PC-9 (cell line): ENCODE measurements around the gene PLK5. TPM values are rescaled to one million over a fixed set of nuclear protein-coding genes. Genes with fewer than 3 reads are reported as not detected.
A peak's percentile ranks its signal among the peaks of the same experiment; 100 is the strongest.

Experiments
- BruUV-seq: library from RNA; stranded (reverse); fragments of 400-500 nt; replicated peaks from 2 replicates; lab custom pipeline; 2021; lab: Mats Ljungman, UMichigan
- CTCF ChIA-PET: fragments of 300-600 bp; sonication (Branson Sonifier 250); formaldehyde crosslinking; loops from one replicate; lab custom pipeline; 2022; ENCODE audit warnings: antibody characterized with exemption; lab: Charles Lee
- POLR2A ChIA-PET: fragments of 300-600 bp; sonication (Branson Sonifier 250); formaldehyde crosslinking; loops from one replicate; lab custom pipeline; 2022; ENCODE audit warnings: antibody characterized with exemption; ENCODE audit not compliant: unreplicated experiment; lab: Charles Lee
- DNase-seq, 2 experiments: peaks; one replicate each; pipeline versions ENCODE4 v3.0.0 to v3.0.0-alpha.2; 2015 to 2022; ENCODE audit warnings: mixed read lengths in 1 of 2
- H2AFZ ChIP-seq: fragments of 200-600 bp; sonication (generic); 2 replicates; pipeline ENCODE4 v1.8.1; 2017; ENCODE audit warnings: antibody characterized with exemption
- H3F3A ChIP-seq: fragments of 200-600 bp; sonication (generic); 2 replicates; pipeline ENCODE4 v1.8.1; 2017; ENCODE audit warnings: antibody characterized with exemption, mild to moderate bottlenecking, low read depth; ENCODE audit not compliant: insufficient read depth
- H3K27ac ChIP-seq: fragments of 200-600 bp; sonication (generic); 2 replicates; pipeline ENCODE4 v1.6.1; 2016; ENCODE audit warnings: mixed run types
- H3K27me3 ChIP-seq: fragments of 200-600 bp; sonication (generic); 2 replicates; pipeline ENCODE4 v1.6.1; 2016; ENCODE audit warnings: low read depth, mixed run types; ENCODE audit not compliant: insufficient read depth
- H3K36me3 ChIP-seq: fragments of 200-600 bp; sonication (generic); 2 replicates; pipeline ENCODE4 v1.6.1; 2016; ENCODE audit warnings: low read depth, mixed run types
- H3K4me1 ChIP-seq: fragments of 200-600 bp; sonication (generic); replicated peaks from 2 replicates; pipeline ENCODE4 v1.6.1; 2016; ENCODE audit warnings: mixed run types; ENCODE audit not compliant: insufficient read depth
- H3K4me2 ChIP-seq: fragments of 200-600 bp; sonication (generic); 2 replicates; pipeline ENCODE4 v1.6.1; 2017; ENCODE audit warnings: mixed run types
- H3K4me3 ChIP-seq: fragments of 200-600 bp; sonication (generic); 2 replicates; pipeline ENCODE4 v1.6.1; 2016; ENCODE audit warnings: mixed run types
- H3K79me2 ChIP-seq: fragments of 200-600 bp; sonication (generic); 2 replicates; pipeline ENCODE4 v1.6.1; 2017; ENCODE audit warnings: low read depth, mixed run types
- H3K9me2 ChIP-seq: fragments of 200-600 bp; sonication (generic); 2 replicates; pipeline ENCODE4 v1.8.1; 2017; ENCODE audit warnings: mild to moderate bottlenecking; ENCODE audit not compliant: insufficient read depth
- H3K9me3 ChIP-seq: fragments of 200-600 bp; sonication (generic); 2 replicates; pipeline ENCODE4 v1.8.1; 2016; ENCODE audit warnings: low read depth; ENCODE audit not compliant: insufficient read depth
- H4K20me1 ChIP-seq: fragments of 200-600 bp; sonication (generic); 2 replicates; pipeline ENCODE4 v1.8.1; 2017; ENCODE audit not compliant: insufficient read depth
- EZH2 ChIP-seq: fragments of 200-600 bp; sonication (generic); IDR thresholded peaks from 2 replicates; pipeline ENCODE4 v1.8.0; 2017; ENCODE audit warnings: antibody characterized with exemption, low read depth
- intact Hi-C: fragments of 100-400 bp; cut with micrococcal nuclease; formaldehyde crosslinking; loops from one replicate; pipeline ENCODE4 v1.10.0; 2022; ENCODE audit not compliant: unreplicated experiment
- total RNA-seq: library from RNA; stranded (reverse); gene quantifications from 2 replicates; pipeline ENCODE4 v1.2.3, GENCODE V29; 2021
- TF ChIP-seq, protein P1 (sequence below): fragments of 200-600 bp; sonication (generic); conservative IDR thresholded peaks from 2 replicates; pipeline ENCODE4 v1.6.1; 2017; ENCODE audit warnings: mixed run types, antibody characterized with exemption, mild to moderate bottlenecking, moderate library complexity

PLK5 gene
- total RNA-seq, 1 experiment from 2014 or later: not detected

DNA sequence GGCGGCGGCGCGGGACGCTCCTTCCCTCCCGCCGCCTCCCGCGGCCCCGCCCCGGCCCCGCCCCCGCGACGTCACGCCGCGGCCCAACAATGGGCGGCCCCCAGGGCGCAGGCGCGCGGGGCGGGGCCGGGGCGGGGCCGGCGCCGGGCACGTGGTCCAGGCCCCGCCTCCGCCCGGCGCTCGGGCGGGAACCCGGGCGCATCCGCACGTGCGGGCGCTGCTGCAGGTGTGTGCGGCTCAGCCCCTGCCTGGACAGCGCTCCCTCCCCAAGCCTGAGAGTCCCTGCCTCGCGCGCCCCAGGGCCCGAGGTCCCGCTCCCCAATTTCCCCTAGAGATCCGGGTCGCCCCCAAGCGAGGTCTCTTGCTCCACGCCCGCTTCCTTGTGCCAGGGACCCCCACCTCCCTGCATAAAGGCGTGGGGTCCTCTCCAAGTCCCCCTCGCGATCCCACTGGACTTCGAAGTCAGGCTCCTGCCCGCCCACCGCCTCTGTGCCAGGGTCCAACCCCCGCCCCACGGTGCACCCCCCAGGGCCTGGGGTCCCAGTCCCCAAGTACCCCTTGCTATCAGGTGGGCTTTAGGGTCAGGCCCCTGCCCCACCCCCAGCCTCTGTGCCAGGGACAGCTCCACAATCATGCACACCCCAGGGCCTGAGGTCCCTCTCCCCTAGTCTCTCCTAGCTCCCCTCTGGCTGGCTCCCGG lies 44.6 kb downstream of the PLK5 start, which contains the start of gene MEX3D:
TSS of gene MEX3D (minus strand) at position 6 of the 700 bp plus-strand sequence. CDS start 267 bp downstream, outside the sequence.
- H4K20me1 ChIP-seq: peaks cover 4% of the 10 kb centered on the region; the same call in 1 of the 2 replicates
- H3K36me3 ChIP-seq: no peaks in the 10 kb centered on the region
- 0 out of 2 replicates have a peak, but pooled peaks cover 8% of the 10 kb centered on the region for H3K79me2 ChIP-seq
- H2AFZ ChIP-seq: no peak within 1 kb of the TSS
- ChIA-PET POLR2A (interaction anchor here (0.7 kb wide), 1 partner anchor 77 kb away, joined by 9 read pairs; no protein-coding TSS in a partner anchor), CTCF (no interaction called here)
- peak in 1 of 2 experiments; percentile 73 for DNase-seq
- no peaks in the 10 kb centered on the region for H3K27me3 ChIP-seq
- peak within 1 kb of the TSS; percentile 55; the same call in 1 of the 2 replicates for H3K4me3 ChIP-seq
- H3K9me3 ChIP-seq: no peaks in the 10 kb centered on the region
- intact Hi-C loops: no loop called here
- peaks cover 5% of the 10 kb centered on the region; the same call in 1 of the 2 replicates for H3F3A ChIP-seq
- no TSS peak for BruUV-seq
- H3K4me1 ChIP-seq: peaks cover 4% of the 10 kb centered on the region; the same call in 1 of the 2 replicates
- H3K27ac ChIP-seq: no peak within 1 kb of the TSS
- H3K4me2 ChIP-seq: peak within 1 kb of the TSS; percentile 73
- TF ChIP-seq, protein P1, sequence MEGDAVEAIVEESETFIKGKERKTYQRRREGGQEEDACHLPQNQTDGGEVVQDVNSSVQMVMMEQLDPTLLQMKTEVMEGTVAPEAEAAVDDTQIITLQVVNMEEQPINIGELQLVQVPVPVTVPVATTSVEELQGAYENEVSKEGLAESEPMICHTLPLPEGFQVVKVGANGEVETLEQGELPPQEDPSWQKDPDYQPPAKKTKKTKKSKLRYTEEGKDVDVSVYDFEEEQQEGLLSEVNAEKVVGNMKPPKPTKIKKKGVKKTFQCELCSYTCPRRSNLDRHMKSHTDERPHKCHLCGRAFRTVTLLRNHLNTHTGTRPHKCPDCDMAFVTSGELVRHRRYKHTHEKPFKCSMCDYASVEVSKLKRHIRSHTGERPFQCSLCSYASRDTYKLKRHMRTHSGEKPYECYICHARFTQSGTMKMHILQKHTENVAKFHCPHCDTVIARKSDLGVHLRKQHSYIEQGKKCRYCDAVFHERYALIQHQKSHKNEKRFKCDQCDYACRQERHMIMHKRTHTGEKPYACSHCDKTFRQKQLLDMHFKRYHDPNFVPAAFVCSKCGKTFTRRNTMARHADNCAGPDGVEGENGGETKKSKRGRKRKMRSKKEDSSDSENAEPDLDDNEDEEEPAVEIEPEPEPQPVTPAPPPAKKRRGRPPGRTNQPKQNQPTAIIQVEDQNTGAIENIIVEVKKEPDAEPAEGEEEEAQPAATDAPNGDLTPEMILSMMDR: no peak
- TF ChIP-seq EZH2: no peak
- H3K9me2 ChIP-seq: no peaks in the 10 kb centered on the region

DNA sequence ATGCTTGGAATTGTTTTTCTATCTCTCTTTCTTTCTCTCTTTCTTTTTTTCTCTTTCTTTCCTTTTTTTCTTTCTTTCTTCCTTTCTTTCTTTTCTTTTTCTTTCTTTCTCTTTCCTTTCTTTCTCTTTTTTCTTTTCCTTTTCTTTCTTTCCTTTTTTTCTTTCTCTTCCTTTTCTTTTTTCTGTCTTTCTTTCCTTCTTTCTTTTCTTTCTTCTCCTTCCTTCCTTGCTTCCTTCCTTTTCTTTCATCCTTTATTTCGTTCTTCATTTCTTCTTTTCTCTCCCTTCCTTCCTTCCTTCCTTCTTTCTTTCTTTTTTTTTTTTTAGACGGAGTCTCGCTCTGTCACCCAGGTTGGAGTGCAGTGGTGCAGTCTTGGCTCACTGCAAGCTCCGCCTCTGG lies 46.1 kb downstream of the PLK5 start:
- POLR2A ChIA-PET: no interaction called here
- Histone ChIP-seq H4K20me1 (peaks cover 4% of the 10 kb centered on the region; the same call in 1 of the 2 replicates), H3K4me3 (no peak overlapping the region), H3K4me1 (peaks cover 4% of the 10 kb centered on the region; the same call in 1 of the 2 replicates), H3K36me3 (no peaks in the 10 kb centered on the region), H3K4me2 (no peak overlapping the region), H3K9me3 (no peaks in the 10 kb centered on the region), H3K27me3 (no peaks in the 10 kb centered on the region), H3K79me2 (0 out of 2 replicates have a peak, but pooled peaks cover 8% of the 10 kb centered on the region), H2AFZ (no peak overlapping the region), H3K9me2 (no peaks in the 10 kb centered on the region), H3K27ac (no peak overlapping the region), H3F3A (peaks cover 5% of the 10 kb centered on the region; the same call in 1 of the 2 replicates)
- TF ChIP-seq EZH2: no peak
- TF ChIP-seq, protein P1: no peak
- CTCF ChIA-PET: no interaction called here
- no TSS peak for BruUV-seq
- no peak for DNase-seq
- intact Hi-C loops: no loop called here

DNA sequence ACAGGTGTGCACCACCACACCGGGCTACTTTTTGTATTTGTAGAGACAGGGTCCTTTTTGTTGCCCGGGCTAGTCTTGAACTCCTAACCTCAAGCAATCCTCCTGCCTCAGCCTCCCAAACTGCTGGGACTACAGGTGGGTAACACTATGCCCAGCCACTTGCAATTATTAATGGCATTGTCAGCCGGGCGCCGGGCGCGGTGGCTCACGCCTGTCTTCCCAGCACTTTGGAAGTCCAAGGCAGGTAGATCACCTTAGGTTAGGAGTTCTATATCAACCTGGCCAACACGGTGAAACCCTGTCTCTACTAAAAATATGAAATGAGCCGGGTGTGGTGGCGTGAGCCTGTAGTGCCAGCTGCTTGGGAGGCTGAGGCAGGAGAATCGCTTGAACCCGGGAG lies 47.0 kb downstream of the PLK5 start:
- Histone ChIP-seq H3K4me1 (peaks cover 4% of the 10 kb centered on the region; the same call in 1 of the 2 replicates), H3K36me3 (no peaks in the 10 kb centered on the region), H3K9me3 (no peaks in the 10 kb centered on the region), H3K79me2 (0 out of 2 replicates have a peak, but pooled peaks cover 4% of the 10 kb centered on the region), H3K9me2 (no peaks in the 10 kb centered on the region), H3F3A (peaks cover 5% of the 10 kb centered on the region; the same call in 1 of the 2 replicates), H4K20me1 (no peaks in the 10 kb centered on the region), H2AFZ (no peak overlapping the region), H3K4me3 (no peak overlapping the region), H3K27ac (no peak overlapping the region), H3K27me3 (no peaks in the 10 kb centered on the region), H3K4me2 (no peak overlapping the region)
- POLR2A ChIA-PET: no interaction called here
- intact Hi-C loops: no loop called here
- no peak for DNase-seq
- no peak for TF ChIP-seq EZH2
- TF ChIP-seq, protein P1: no peak
- CTCF ChIA-PET: no interaction called here
- BruUV-seq: no TSS peak
